ENCODE results near the gene PEX1. TPM values are rescaled to one million over a fixed set of nuclear protein-coding genes. Genes with fewer than 3 reads are reported as not detected.

The PEX1 gene
- total and polyA plus RNA-seq, 9 of the 15 experiments (the other 6 are each of a cell fraction or from before 2014, with no cell fraction given): 9.4 to 32.2 (median 19.9) TPM

DNA sequence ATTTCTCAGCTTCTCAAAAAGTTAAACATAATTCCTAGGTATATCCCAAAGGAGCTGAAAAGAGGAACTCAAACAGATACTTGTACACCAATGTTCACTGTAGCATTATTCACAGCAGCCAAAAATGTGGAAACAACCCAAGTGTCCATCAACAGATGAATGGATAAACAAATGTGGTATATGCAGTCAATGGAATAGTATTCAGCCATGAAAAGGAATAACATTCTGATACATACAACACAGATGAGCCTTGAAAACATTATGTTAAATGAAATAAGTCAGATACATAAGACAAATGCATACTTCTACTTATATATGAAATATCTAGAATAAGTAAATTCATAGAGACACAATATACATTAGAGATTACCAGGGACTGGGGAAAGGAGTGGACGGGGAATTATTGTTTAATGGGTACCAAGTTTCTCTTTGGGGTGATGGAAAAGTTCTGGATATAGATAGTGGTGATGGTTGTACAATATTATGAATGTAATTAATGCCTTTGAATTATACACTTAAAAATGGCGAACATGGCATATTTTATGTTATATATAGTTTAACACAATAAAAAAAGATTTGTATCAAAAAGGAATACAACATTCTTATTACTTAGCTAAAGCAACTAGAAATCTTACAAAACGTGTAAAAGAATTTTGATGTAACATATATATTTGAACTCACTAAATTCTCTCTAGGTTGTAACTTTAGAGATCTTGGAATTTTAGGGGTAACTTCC lies 15.0 kb downstream of the PEX1 start:
- Histone ChIP-seq H3K27me3 (ENCODE audit: control insufficient read depth in 2 of 2, insufficient read depth in 2 of 2, low read length in 2 of 2) (no peaks in the 10 kb centered on the region), H4K20me1 (replicated peaks; ENCODE audit: control insufficient read depth, insufficient read depth, low read length) (no peaks in the 10 kb centered on the region), H3K4me1 (replicated peaks in 1 of 2; ENCODE audit: control insufficient read depth in 2 of 2, insufficient read depth in 2 of 2, low read length in 2 of 2) (no peaks in the 10 kb centered on the region), H3K4me2 (ENCODE audit: insufficient read depth, low read length) (no peak overlapping the region), H3K27ac (ENCODE audit: extremely low read depth, low read depth, low read length) (no peak overlapping the region), H3K36me3 (ENCODE audit: control insufficient read depth, insufficient read depth, low read length) (peaks cover 15% of the 10 kb centered on the region; the same call in 1 of the 3 replicates), H3K9ac (ENCODE audit: insufficient read depth in 1 of 2, low read depth in 2 of 2, low read length in 2 of 2) (no peak overlapping the region), H3K9me1 (ENCODE audit: control insufficient read depth, insufficient read depth, low read length) (no peaks in the 10 kb centered on the region), H2AFZ (ENCODE audit: low read depth, low read length) (no peak overlapping the region), H3K9me3 (replicated peaks; ENCODE audit: control insufficient read depth, insufficient read depth, low read depth, low read length) (no peaks in the 10 kb centered on the region), H3K4me3 (no peak overlapping the region), H3K79me2 (ENCODE audit: control insufficient read depth, insufficient read depth, low read length) (no peaks in the 10 kb centered on the region)
- no peak for ATAC-seq
- CTCF ChIA-PET (ENCODE audit: low intra/inter-chr PET ratio): no interaction called here
- FAIRE-seq: no peak
- BruUV-seq (replicated peaks): no TSS peak
- no peak for DNase-seq (ENCODE audit: extremely low read depth in 1 of 4, low spot score in 3 of 4)
- POLR2A ChIA-PET: interaction anchor here (1.2 to 1.4 kb wide), 2 partner anchors 8 to 15 kb away, joined by 3 read pairs; partner anchors contain the start of genes PEX1 and RBM48
- intact Hi-C loops (cut with micrococcal nuclease) (no loop called here), in situ Hi-C loops (cut with MboI) (no loop called here)
- 37% methylated on average over 3 of the region's 3 CpGs for WGBS (ENCODE audit: insufficient coverage, low coverage, missing lambda C conversion rate)
- TF ChIP-seq C11orf30 (IDR thresholded peaks at IDR 0.05; ENCODE audit: low read depth) (peak; percentile 52), NELFE (IDR thresholded peaks at IDR 0.05; ENCODE audit: insufficient read depth, insufficient read length) (no peak), SMARCE1 (IDR thresholded peaks at IDR 0.05) (no peak), GTF2A2 (tag; IDR thresholded peaks at IDR 0.05) (no peak), KLF10 (CRISPR knock-in tag; IDR thresholded peaks at IDR 0.05) (no peak), TCF7L2 (IDR thresholded peaks at IDR 0.05; ENCODE audit: low read depth, low read length) (no peak), ZBTB7A (IDR thresholded peaks at IDR 0.05; ENCODE audit: borderline replicate concordance, control insufficient read depth, low read depth, low read length) (no peak), MAFG (tag; conservative IDR thresholded peaks at IDR 0.05) (0 out of 2 replicates have a peak, but pooled peaks have one; percentile 19), NCOR1 (IDR thresholded peaks at IDR 0.05) (no peak), RBM25 (IDR thresholded peaks at IDR 0.05; ENCODE audit: low read depth, low read length, severe bottlenecking) (peak; percentile 74), ZNF445 (CRISPR knock-in tag; IDR thresholded peaks at IDR 0.05; ENCODE audit: low read depth) (no peak), RBM39 (optimal IDR thresholded peaks at IDR 0.05; ENCODE audit: low read depth, low read length) (no peak)
- TF ChIP-seq, protein P1, sequence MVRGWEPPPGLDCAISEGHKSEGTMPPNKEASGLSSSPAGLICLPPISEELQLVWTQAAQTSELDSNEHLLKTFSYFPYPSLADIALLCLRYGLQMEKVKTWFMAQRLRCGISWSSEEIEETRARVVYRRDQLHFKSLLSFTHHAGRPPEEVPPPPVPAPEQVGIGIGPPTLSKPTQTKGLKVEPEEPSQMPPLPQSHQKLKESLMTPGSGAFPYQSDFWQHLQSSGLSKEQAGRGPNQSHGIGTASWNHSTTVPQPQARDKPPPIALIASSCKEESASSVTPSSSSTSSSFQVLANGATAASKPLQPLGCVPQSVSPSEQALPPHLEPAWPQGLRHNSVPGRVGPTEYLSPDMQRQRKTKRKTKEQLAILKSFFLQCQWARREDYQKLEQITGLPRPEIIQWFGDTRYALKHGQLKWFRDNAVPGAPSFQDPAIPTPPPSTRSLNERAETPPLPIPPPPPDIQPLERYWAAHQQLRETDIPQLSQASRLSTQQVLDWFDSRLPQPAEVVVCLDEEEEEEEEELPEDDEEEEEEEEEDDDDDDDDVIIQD (CRISPR knock-in tag; IDR thresholded peaks at IDR 0.05): no peak

Measured in K562 (cell line).